H4 (cell line): ENCODE results near the gene TKT. TPM values are rescaled to one million over a fixed set of nuclear protein-coding genes. Genes with fewer than 3 reads are reported as not detected.

ENCODE experiments used
- DNase-seq: peaks from one replicate; pipeline ENCODE4 v3.0.0-alpha.2; 2015; ENCODE audit warnings: low spot score
- total RNA-seq: library from RNA; depleted of rRNA; stranded (reverse); fragments of >200 nt; shearing (Covaris generic); gene quantifications from 2 replicates; pipeline ENCODE4 v1.2.3, GENCODE V29; 2014; rRNA removed

The TKT gene
- total RNA-seq, 1 experiment from 2014 or later = 404 TPM

DNA sequence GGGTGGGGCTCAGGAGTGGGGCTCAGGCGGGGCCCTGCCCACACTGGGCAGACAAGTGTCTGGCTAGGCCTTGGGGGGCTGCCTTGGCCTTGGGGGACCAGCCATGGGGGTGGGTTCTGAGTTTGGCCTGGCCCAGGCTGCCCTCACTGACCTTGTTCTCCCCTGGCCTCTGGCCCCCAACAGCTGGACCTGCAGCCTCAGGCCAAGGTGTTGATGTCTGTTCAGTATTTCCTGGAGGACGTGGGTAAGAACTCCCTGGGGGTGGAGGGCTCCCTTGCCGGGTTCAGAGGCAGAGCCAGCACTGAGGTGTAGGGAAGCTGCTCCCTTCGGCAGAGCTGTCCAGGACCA lies 74.8 kb downstream of the TKT start:
- DNase-seq = no peak

DNA sequence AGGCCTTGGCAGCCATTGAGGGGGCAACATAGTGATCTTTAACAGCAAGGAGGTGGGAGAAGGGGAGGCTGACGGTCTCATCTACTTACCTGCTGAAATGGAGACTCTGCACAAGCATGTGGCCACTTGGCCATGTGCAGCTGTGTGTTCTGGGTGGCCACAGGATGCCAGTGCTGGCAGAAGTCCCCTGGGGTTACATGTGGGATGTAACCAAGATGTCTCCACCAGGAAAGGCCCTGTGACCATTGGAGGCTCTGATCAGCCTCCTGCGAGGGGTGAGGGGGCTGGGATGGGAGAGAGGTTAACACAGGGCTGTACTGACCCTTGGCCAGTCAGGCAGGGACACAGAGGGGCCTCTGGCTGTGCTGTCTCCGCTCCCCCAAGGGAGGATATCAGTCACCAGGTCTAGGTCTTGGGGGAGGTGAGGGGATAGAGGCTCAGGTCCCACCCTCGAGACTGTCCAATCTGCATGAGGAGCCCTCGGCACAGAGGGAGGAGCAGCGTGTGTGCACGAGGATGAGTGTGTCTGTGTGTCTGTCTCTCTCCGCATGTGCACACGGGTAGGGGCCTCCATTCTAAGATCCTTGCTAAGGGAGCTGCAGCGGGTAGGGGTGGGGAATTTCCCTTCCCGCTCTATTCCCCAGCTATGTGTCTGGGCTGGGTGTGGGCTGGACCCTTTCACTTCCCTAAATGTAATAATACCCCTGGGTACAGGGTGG lies 75.4 kb downstream of the TKT start:
- no peak for DNase-seq

DNA sequence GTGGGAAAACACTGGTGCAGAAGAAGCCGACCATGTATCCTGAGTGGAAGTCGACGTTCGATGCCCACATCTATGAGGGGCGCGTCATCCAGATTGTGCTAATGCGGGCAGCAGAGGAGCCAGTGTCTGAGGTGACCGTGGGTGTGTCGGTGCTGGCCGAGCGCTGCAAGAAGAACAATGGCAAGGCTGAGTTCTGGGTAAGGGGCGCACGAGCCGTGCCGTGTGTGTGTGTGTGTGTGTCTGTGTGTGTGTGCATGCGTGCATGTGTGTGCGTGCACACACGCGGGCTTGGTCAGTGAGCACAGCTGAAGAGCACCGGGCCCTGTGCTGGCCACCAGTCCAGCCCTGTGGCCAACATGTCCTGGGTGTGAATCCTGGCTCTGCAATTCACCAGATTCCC lies 76.2 kb downstream of the TKT start:
- no peak for DNase-seq

DNA sequence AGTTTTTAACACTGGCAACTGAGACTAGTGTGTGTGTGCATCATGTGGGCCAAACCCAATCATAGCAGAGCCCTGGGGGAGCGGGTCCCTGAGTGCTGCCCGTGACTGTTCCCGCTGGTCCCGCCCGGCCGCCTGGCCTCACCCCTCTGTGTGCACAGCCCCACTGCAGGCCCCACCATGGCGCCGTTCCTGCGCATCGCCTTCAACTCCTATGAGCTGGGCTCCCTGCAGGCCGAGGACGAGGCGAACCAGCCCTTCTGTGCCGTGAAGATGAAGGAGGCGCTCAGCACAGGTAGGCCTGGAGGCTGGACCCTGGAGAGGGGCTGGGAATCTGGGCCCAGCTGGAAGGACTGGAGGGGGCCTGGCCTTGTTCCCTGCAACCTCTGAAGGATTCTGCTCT lies 77.6 kb downstream of the TKT start:
- DNase-seq = no peak

DNA sequence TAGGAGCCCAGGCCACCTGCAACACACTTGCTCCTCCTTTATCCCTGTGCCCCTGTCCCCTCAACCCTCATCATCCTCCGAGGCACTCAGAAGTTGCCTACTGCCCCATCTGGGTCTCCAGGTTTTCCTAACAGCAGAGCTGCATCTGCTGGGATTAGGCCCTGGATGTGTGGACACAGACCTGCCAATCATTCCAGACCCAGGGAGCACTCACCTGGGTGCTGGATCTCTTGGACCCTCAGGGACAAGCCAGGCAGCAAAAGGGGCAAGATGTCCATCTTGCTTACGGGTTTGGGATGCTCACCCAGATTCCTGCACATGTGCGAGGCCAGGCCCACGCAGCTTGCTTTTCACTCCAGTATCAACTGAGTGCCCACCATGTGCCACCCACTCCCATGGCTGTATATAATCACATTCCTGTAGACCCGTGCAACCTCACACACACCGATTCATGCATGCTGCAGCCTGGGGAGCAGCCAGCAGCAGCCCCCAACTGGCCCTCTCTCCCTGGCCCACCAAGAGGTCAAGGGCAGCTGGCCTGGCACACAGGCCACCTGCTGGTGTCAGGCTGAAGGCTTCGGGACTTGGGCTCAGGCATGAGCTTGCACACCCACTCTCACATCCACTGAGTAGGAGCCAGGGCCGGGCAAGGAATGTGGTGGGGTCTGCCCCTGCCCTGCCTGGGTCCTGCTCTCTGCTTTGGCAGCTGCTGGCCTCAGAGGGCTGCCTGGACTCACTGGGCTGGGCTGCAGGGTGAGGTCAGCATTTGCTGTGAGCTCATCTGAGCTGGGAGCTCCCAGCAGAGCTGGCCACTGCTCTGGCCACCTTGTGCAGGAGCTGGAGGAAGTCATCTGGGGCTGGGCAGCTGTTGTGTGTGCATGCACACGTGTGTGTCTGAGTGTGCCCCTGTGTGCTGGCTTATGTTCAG lies 79.9 kb downstream of the TKT start:
- DNase-seq = no peak

Other genes starting within 250 kb of the TKT start
- gene SFMBT1, start 209.9 kb downstream of the TKT start, total RNA-seq = 3.5 and 8.0 TPM in 2 replicates
- 6.2 and 16.5 TPM in 2 replicates for gene RFT1, start 125.6 kb downstream of the TKT start, total RNA-seq
- 0.35 and 1.2 TPM in 2 replicates for gene PRKCD, start 94.8 kb downstream of the TKT start, total RNA-seq
- gene DCP1A, start 91.5 kb upstream of the TKT start, total RNA-seq = 6.5 and 10.9 TPM in 2 replicates
- 1.3 and 1.4 TPM in 2 replicates for gene CACNA1D, start 238.6 kb upstream of the TKT start, total RNA-seq